K562 (cell line): ENCODE measurements around the gene GDF2. TPM values are rescaled to one million over a fixed set of nuclear protein-coding genes. Genes with fewer than 3 reads are reported as not detected.
A peak's percentile ranks its signal among the peaks of the same experiment; 100 is the strongest.

Experiments
- ARHGAP35 ChIP-seq: fragments of 450-650 bp; IDR thresholded peaks from 2 replicates; pipeline ENCODE4 v1.6.1; 2018; ENCODE audit not compliant: partially characterized antibody
- E2F6 ChIP-seq, 2 experiments: IDR thresholded peaks; 2 replicates each; pipeline ENCODE4 v1.6.1; 2011; ENCODE audit warnings: borderline replicate concordance in 1 of 2, control low read depth in 1 of 2, low read depth in 1 of 2, low read length in 1 of 2, mild to moderate bottlenecking in 1 of 2, mixed read lengths in 1 of 2, moderate library complexity in 1 of 2; ENCODE audit not compliant: insufficient read depth in 1 of 2, insufficient read length in 1 of 2, poor library complexity in 1 of 2, severe bottlenecking in 1 of 2; ENCODE audit errors: extremely low read depth in 1 of 2
- EP400 ChIP-seq: fragments of 450-650 bp; IDR thresholded peaks from 2 replicates; pipeline ENCODE4 v1.6.1; 2017; ENCODE audit warnings: antibody characterized with exemption, mild to moderate bottlenecking, moderate library complexity
- TCFL5 ChIP-seq: fragments of 250-450 bp; sonication (Bioruptor Pico); conservative IDR thresholded peaks from 2 replicates; pipeline ENCODE4 v1.6.1; 2021; ENCODE audit warnings: mild to moderate bottlenecking, moderate library complexity, matching md5 sums
- TOE1 ChIP-seq, 2 experiments: fragments of 450-650 bp in 1 of 2; sonication (generic) in 1 of 2; formaldehyde crosslinking in 1 of 2; IDR thresholded peaks; 2 replicates each; pipeline versions ENCODE4 v1.7.1 to v1.8.0; 2016 to 2022; ENCODE audit warnings: borderline replicate concordance in 2 of 2, mild to moderate bottlenecking in 2 of 2, antibody characterized with exemption in 1 of 2, inconsistent platforms in 1 of 2, low read depth in 1 of 2, missing genetic modification reagents in 1 of 2, moderate library complexity in 1 of 2
- ZNF212 ChIP-seq: fragments of 450-650 bp; formaldehyde crosslinking; IDR thresholded peaks from 2 replicates; pipeline ENCODE4 v1.4.0; 2020; ENCODE audit warnings: mild to moderate bottlenecking
- ZNF354B ChIP-seq: fragments of 250-450 bp; sonication (Bioruptor Pico); IDR thresholded peaks from 2 replicates; pipeline ENCODE4 v1.4.0; 2020
- ZNF407 ChIP-seq: fragments of 450-650 bp; IDR thresholded peaks from 2 replicates; pipeline ENCODE4 v1.6.1; 2016; ENCODE audit warnings: low read depth
- ZNF561 ChIP-seq: fragments of 450-650 bp; formaldehyde crosslinking; conservative IDR thresholded peaks from 2 replicates; pipeline ENCODE4 v1.4.0; 2020; ENCODE audit warnings: mild to moderate bottlenecking, moderate library complexity
- ZNF707 ChIP-seq: fragments of 250-450 bp; sonication (Bioruptor Pico); conservative IDR thresholded peaks from 2 replicates; pipeline ENCODE4 v1.8.0; 2022; ENCODE audit warnings: inconsistent platforms, mild to moderate bottlenecking, moderate library complexity
- ZNF75A ChIP-seq: fragments of 450-650 bp; formaldehyde crosslinking; IDR thresholded peaks from 2 replicates; pipeline ENCODE4 v1.4.0; 2020; ENCODE audit warnings: mild to moderate bottlenecking
- ZSCAN29 ChIP-seq: fragments of 450-650 bp; IDR thresholded peaks from 2 replicates; pipeline ENCODE4 v1.6.1; 2017
- polyA plus RNA-seq, 8 experiments: library from polyadenylated mRNA; depleted of rRNA in 4 of 8; stranded (reverse) in 5 of 8; unstranded in 3 of 8; fragments of >200 nt; fragmentation: Nextera tagmentation in 2 of 8; fragmentation: Illumina TruSeq in 1 of 8; extraction: Ambion mirVana in 2 of 8; extraction: Trizol in 1 of 8; gene quantifications; 2 replicates each; pipeline versions ENCODE4 v1.2.1 to v1.2.3, GENCODE V29; 2011 to 2014; ENCODE audit warnings: inconsistent platforms in 1 of 8, missing spikeins in 1 of 8
- total RNA-seq, 7 experiments: library from RNA; depleted of rRNA in 6 of 7; stranded (reverse); fragments of >200 nt in 6 of 7; fragmentation: Illumina TruSeq in 2 of 7; extraction: Trizol in 2 of 7; gene quantifications; 2 replicates each; pipeline versions ENCODE4 v1.2.1 to v1.2.3, GENCODE V29; 2011 to 2021; ENCODE audit warnings: low replicate concordance in 1 of 7
- TF ChIP-seq, protein P1 (sequence below): fragments of 450-650 bp; IDR thresholded peaks from 2 replicates; pipeline ENCODE4 v1.6.1; 2018; ENCODE audit not compliant: partially characterized antibody

The GDF2 gene
- total and polyA plus RNA-seq, 9 of the 15 experiments (the other 6 are each of a cell fraction or from before 2014, with no cell fraction given) = 0.08 to 0.58 (median 0.27) TPM; not detected in 2

DNA sequence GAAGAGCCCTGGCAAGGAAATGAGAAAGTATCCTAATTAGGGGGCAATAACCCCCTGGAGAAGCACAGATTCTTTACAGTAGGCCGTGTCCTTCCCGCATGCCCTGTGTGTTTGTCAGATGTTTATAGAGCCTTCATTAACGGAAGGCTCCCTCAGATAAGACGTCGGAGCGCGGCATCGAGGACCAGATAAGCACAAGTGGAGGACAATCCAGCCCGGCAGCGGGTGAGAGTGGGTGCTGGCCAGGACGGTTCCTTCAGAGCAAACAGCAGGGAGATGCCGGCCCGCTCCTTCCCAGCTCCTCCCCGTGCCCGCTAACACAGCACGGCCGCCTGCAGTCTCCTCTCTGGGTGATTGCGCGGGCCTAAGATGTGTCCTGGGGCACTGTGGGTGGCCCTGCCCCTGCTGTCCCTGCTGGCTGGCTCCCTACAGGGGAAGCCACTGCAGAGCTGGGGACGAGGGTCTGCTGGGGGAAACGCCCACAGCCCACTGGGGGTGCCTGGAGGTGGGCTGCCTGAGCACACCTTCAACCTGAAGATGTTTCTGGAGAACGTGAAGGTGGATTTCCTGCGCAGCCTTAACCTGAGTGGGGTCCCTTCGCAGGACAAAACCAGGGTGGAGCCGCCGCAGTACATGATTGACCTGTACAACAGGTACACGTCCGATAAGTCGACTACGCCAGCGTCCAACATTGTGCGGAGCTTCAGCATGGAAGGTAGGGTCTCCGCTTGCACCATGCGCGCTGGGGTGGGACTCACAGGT is at the start of gene GDF2 (continued):
- TF ChIP-seq ZNF407 = no peak
- no peak for TF ChIP-seq ARHGAP35
- no peak for TF ChIP-seq ZNF212 (CRISPR knock-in tag)
- no peak for TF ChIP-seq ZSCAN29
- no peak for TF ChIP-seq ZNF75A (CRISPR knock-in tag)
- no peak for TF ChIP-seq ZNF354B (CRISPR knock-in tag)
- TF ChIP-seq E2F6 (IDR thresholded peaks at IDR 0.05; ENCODE audit: borderline replicate concordance in 1 of 2, extremely low read depth in 1 of 2, insufficient read depth in 1 of 2, insufficient read length in 1 of 2, low read depth in 1 of 2, low read length in 1 of 2, poor library complexity in 1 of 2, severe bottlenecking in 1 of 2) = no peak
- no peak; the same call in 1 of the 2 replicates for TF ChIP-seq EP400
- no peak for TF ChIP-seq TCFL5 (CRISPR knock-in tag)
- TF ChIP-seq ZNF707 (CRISPR knock-in tag) = no peak
- TF ChIP-seq, protein P1, sequence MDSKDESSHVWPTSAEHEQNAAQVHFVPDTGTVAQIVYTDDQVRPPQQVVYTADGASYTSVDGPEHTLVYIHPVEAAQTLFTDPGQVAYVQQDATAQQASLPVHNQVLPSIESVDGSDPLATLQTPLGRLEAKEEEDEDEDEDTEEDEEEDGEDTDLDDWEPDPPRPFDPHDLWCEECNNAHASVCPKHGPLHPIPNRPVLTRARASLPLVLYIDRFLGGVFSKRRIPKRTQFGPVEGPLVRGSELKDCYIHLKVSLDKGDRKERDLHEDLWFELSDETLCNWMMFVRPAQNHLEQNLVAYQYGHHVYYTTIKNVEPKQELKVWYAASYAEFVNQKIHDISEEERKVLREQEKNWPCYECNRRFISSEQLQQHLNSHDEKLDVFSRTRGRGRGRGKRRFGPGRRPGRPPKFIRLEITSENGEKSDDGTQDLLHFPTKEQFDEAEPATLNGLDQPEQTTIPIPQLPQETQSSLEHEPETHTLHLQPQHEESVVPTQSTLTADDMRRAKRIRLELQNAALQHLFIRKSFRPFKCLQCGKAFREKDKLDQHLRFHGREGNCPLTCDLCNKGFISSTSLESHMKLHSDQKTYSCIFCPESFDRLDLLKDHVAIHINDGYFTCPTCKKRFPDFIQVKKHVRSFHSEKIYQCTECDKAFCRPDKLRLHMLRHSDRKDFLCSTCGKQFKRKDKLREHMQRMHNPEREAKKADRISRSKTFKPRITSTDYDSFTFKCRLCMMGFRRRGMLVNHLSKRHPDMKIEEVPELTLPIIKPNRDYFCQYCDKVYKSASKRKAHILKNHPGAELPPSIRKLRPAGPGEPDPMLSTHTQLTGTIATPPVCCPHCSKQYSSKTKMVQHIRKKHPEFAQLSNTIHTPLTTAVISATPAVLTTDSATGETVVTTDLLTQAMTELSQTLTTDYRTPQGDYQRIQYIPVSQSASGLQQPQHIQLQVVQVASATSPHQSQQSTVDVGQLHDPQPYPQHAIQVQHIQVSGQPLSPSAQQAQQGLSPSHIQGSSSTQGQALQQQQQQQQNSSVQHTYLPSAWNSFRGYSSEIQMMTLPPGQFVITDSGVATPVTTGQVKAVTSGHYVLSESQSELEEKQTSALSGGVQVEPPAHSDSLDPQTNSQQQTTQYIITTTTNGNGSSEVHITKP = peak; percentile 30
- no peak for TF ChIP-seq ZNF561
- no peak for TF ChIP-seq TOE1 (IDR thresholded peaks at IDR 0.05; ENCODE audit: borderline replicate concordance)
- TF ChIP-seq TOE1 (CRISPR knock-in tag; IDR thresholded peaks at IDR 0.05; ENCODE audit: borderline replicate concordance, low read depth) = no peak
